Activated CD8-positive, alpha-beta T cell treated with anti-CD3 and anti-CD28 coated beads, Interleukin-2, amount 10 ng/mL, durations not matched to agents 7 days and 5 days (primary cell): ENCODE results near the gene BRICD5. TPM values are rescaled to one million over a fixed set of nuclear protein-coding genes. Genes with fewer than 3 reads are reported as not detected.

Experiments used
- ATAC-seq: fragments of 150-1000 bp; cut with Tn5 transposase; one replicate; pipeline ENCODE4 v1.10.0; 2021; ENCODE audit warnings: moderate library complexity
- CTCF ChIA-PET: fragments of 350-600 bp; sonication (Branson Sonifier 250); formaldehyde crosslinking; loops from one replicate; lab custom pipeline; 2021; ENCODE audit warnings: antibody characterized with exemption; lab: Charles Lee
- POLR2A ChIA-PET: fragments of 350-600 bp; sonication (Branson Sonifier 250); formaldehyde crosslinking; loops from one replicate; lab custom pipeline; 2021; ENCODE audit warnings: antibody characterized with exemption; lab: Charles Lee
- DNase-seq: peaks from one replicate; pipeline ENCODE4 v3.0.0-alpha.2; 2020
- H3K27ac Mint-ChIP-seq: one replicate; pipeline ENCODE4 v1.8.0; 2021; ENCODE audit warnings: mild to moderate bottlenecking, mixed read lengths
- H3K27me3 Mint-ChIP-seq: one replicate; pipeline ENCODE4 v1.8.0; 2021; ENCODE audit warnings: low read depth, mixed read lengths
- H3K36me3 Mint-ChIP-seq: one replicate; pipeline ENCODE4 v1.8.0; 2021; ENCODE audit warnings: low read depth, mixed read lengths
- H3K4me1 Mint-ChIP-seq: one replicate; pipeline ENCODE4 v1.8.0; 2021; ENCODE audit warnings: low read depth, mixed read lengths
- H3K4me3 Mint-ChIP-seq: one replicate; pipeline ENCODE4 v1.8.0; 2021; ENCODE audit warnings: mild to moderate bottlenecking, mixed read lengths
- H3K9me3 Mint-ChIP-seq: one replicate; pipeline ENCODE4 v1.8.0; 2022; ENCODE audit warnings: mixed read lengths; ENCODE audit not compliant: insufficient read depth
- total RNA-seq, 2 experiments: library from RNA; stranded (reverse); gene quantifications; one replicate each; pipeline ENCODE4 v1.2.3, GENCODE V29; 2021

The BRICD5 gene
- total RNA-seq, 2 experiments from 2014 or later = 14.8 to 15.0 TPM

DNA sequence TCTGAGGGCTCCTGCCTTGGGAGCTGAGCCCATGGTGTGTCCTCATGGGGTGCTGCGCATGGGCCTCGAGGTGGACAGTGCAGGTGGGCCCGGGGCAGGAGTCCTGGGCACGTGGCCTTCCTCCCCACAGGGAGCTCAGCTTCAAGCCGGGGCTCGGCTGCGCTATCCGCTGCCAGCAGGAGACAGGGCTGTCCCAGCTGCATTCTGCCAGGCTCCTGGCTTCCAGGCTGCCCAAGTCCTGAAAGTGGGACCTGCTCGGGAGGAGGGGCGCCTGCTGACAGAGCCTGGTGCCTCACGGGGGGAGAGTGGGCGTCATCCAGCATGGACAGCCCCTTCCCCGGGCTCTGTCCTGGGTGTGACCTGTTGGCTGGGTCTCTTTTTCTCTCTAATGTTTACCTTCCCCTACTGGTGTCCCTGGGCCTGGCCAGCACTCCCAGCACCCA is 48.0 kb downstream of the BRICD5 start:
- ChIA-PET CTCF (interaction anchor here (1.2 kb wide), 1 partner anchor 159 kb away, joined by 3 read pairs; no protein-coding TSS in a partner anchor), POLR2A (no interaction called here)
- Mint-ChIP-seq H3K36me3 (peaks cover 13% of the 10 kb centered on the region), H3K4me1 (peaks cover 6% of the 10 kb centered on the region), H3K9me3 (no peaks in the 10 kb centered on the region), H3K4me3 (no peak overlapping the region), H3K27me3 (no peaks in the 10 kb centered on the region), H3K27ac (no peak overlapping the region)
- DNase-seq (no peak), ATAC-seq (no peak)

DNA sequence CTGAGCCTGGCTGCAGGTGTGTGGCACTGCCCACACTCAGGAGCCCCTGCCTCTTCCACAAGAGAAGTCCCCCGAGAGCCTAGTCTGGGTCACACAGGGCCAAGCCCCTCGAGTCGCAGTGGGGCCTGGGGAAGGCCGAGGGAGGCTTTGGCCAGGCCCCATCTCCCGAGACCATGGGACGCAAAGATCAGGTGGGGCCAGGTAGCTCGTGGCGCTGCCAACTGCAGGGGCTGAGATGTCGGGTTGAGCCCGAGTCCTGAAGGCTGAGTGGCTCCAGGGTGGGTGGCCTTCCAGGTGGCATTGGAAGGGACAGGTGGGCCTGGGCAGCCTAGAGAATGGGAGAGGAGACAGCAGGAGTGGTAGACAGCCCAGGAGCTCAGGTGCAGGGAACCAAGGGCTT is 48.8 kb downstream of the BRICD5 start:
- ChIA-PET CTCF (interaction anchor here (1.2 kb wide), 1 partner anchor 158 kb away, joined by 3 read pairs; no protein-coding TSS in a partner anchor), POLR2A (no interaction called here)
- no peak for DNase-seq
- peaks cover 12% of the 10 kb centered on the region for H3K36me3 Mint-ChIP-seq
- H3K4me1 Mint-ChIP-seq = peaks cover 14% of the 10 kb centered on the region
- H3K27me3 Mint-ChIP-seq = no peaks in the 10 kb centered on the region
- H3K4me3 Mint-ChIP-seq = no peak overlapping the region
- H3K9me3 Mint-ChIP-seq = no peaks in the 10 kb centered on the region
- H3K27ac Mint-ChIP-seq = no peak overlapping the region
- no peak for ATAC-seq

DNA sequence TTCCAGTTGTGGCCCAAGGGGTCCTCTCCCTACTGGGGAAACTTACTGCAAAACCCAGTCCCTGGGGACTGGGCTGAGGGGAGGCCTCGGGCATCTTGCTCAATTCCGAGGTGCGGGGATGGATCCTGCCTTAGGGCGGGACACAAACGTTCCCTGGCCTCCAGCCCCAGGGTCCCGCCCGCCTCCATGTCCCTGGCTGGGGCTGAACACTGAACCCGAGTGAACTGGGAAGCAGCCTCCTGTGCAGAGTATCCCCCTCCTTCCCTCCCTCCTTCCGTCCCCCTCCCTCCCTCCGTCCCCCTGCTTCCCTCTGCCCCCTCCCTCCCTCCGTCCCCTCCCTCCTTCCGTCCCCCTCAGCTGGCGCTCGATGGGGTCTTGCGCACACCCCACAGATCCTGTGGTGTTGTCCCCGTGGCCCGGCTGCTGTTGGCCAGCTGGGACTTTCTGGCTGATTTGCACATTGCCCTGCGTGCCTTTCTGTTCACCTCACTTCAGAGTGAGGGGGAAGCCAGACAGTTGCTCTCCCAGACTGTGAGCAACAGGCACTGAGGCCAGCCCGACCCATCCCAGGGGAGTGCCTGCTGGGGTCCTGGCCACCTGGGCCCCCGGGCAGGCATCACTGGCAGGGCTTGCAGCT is 49.6 kb downstream of the BRICD5 start:
- no peak overlapping the region for H3K27ac Mint-ChIP-seq
- no peaks in the 10 kb centered on the region for H3K9me3 Mint-ChIP-seq
- no peak for ATAC-seq
- no peak for DNase-seq
- ChIA-PET POLR2A (no interaction called here), CTCF (no interaction called here)
- no peaks in the 10 kb centered on the region for H3K27me3 Mint-ChIP-seq
- peaks cover 9% of the 10 kb centered on the region for H3K36me3 Mint-ChIP-seq
- H3K4me1 Mint-ChIP-seq = peaks cover 22% of the 10 kb centered on the region
- H3K4me3 Mint-ChIP-seq = no peak overlapping the region

Other genes starting within 250 kb of the BRICD5 start
- gene RPS2, start 246.0 kb downstream of the BRICD5 start, total RNA-seq = 1,000 to 10,000 TPM; 2,821 to 2,910 TPM
- gene RNF151, start 244.0 kb downstream of the BRICD5 start, total RNA-seq = not detected
- 10 to 100 TPM; 37.6 to 37.9 TPM for gene TBL3, start 238.8 kb downstream of the BRICD5 start, total RNA-seq
- not detected for gene NOXO1, start 229.4 kb downstream of the BRICD5 start, total RNA-seq
- 10 to 100 TPM; 27.2 to 30.5 TPM for gene GFER, start 226.7 kb downstream of the BRICD5 start, total RNA-seq
- 1 to 10 TPM; 2.6 to 3.4 TPM for gene SYNGR3, start 220.9 kb downstream of the BRICD5 start, total RNA-seq
- gene ZNF598, start 201.0 kb downstream of the BRICD5 start, total RNA-seq = 10 to 100 TPM; 75.1 to 75.9 TPM
- gene NPW, start 191.1 kb downstream of the BRICD5 start, total RNA-seq = under 1 TPM in 1 of 2 experiments, not detected in 1; 0.73 TPM
- gene NHERF2, start 184.0 kb downstream of the BRICD5 start, total RNA-seq = 1 to 10 TPM; 1.4 to 2.8 TPM
- 10 to 100 TPM; 29.9 to 35.3 TPM for gene NTHL1, start 163.0 kb downstream of the BRICD5 start, total RNA-seq
- gene TSC2, start 162.9 kb downstream of the BRICD5 start, total RNA-seq = 10 to 100 TPM; 87.9 to 97.4 TPM
- 10 to 100 TPM; 66.0 to 76.6 TPM for gene PKD1, start 75.0 kb downstream of the BRICD5 start, total RNA-seq
- under 1 TPM; 0.26 to 0.31 TPM for gene RAB26, start 62.2 kb downstream of the BRICD5 start, total RNA-seq
- 10 to 100 TPM; 56.8 to 59.5 TPM for gene TRAF7, start 55.1 kb downstream of the BRICD5 start, total RNA-seq
- under 1 TPM; 0.05 to 0.63 TPM for gene CASKIN1, start 14.3 kb downstream of the BRICD5 start, total RNA-seq
- 10 to 100 TPM; 34.5 to 37.8 TPM for gene MLST8, start 5.4 kb downstream of the BRICD5 start, total RNA-seq
- 10 to 100 TPM; 28.5 to 29.0 TPM for gene PGP, start 4.0 kb upstream of the BRICD5 start, total RNA-seq
- gene E4F1, start 12.7 kb upstream of the BRICD5 start, total RNA-seq = 10 to 100 TPM; 33.8 to 34.3 TPM
- 1 to 10 TPM; 3.3 to 4.1 TPM for gene DNASE1L2, start 25.6 kb upstream of the BRICD5 start, total RNA-seq
- 10 to 100 TPM; 36.0 to 41.1 TPM for gene ECI1, start 40.7 kb upstream of the BRICD5 start, total RNA-seq
- gene RNPS1, start 57.3 kb upstream of the BRICD5 start, total RNA-seq = 100 to 1,000 TPM; 260 to 268 TPM
- gene ABCA3, start 129.9 kb upstream of the BRICD5 start, total RNA-seq = 1 to 10 TPM; 6.3 to 6.8 TPM
- 100 to 1,000 TPM; 105 to 110 TPM for gene CCNF, start 218.6 kb upstream of the BRICD5 start, total RNA-seq
- 10 to 100 TPM; 21.6 to 32.9 TPM for gene TEDC2, start 249.2 kb upstream of the BRICD5 start, total RNA-seq